IMR-90 (cell line): ENCODE measurements around the gene IRAK3. TPM values are rescaled to one million over a fixed set of nuclear protein-coding genes. Genes with fewer than 3 reads are reported as not detected.

Experiments
- ATAC-seq: fragments of 200-7000 bp; cut with Tn5 transposase; 2 replicates; pipeline ENCODE4 v1.9.1; 2020; ENCODE audit warnings: low read depth, mild to moderate bottlenecking, moderate library complexity
- BruUV-seq: library from RNA; stranded (reverse); fragments of 400-500 nt; replicated peaks from 2 replicates; lab custom pipeline; 2021; lab: Mats Ljungman, UMichigan
- CTCF ChIA-PET: fragments of 300-600 bp; formaldehyde crosslinking; extraction: SDS; loops from one replicate; lab custom pipeline; 2021; ENCODE audit warnings: antibody characterized with exemption; lab: Yijun Ruan, JAX
- POLR2A ChIA-PET: fragments of 300-600 bp; sonication (Branson Sonifier 250); formaldehyde crosslinking; loops from one replicate; lab custom pipeline; 2022; ENCODE audit warnings: antibody characterized with exemption; ENCODE audit not compliant: unreplicated experiment; lab: Charles Lee
- DNase-seq: peaks from one replicate; pipeline ENCODE4 v3.0.0; 2013
- H2AFZ ChIP-seq: replicated peaks from 2 replicates; pipeline ENCODE3; 2013; ENCODE audit warnings: low read length, mild to moderate bottlenecking; ENCODE audit not compliant: poor library complexity
- H2AK5ac ChIP-seq: 2 replicates; pipeline ENCODE4 v1.6.1; 2013; ENCODE audit warnings: low read depth, low read length, inconsistent platforms
- H2AK9ac ChIP-seq: replicated peaks from 2 replicates; pipeline ENCODE3; 2013; ENCODE audit warnings: mild to moderate bottlenecking, low read depth, low read length, moderate library complexity; ENCODE audit not compliant: poor library complexity
- H2BK120ac ChIP-seq: 2 replicates; pipeline ENCODE4 v1.6.1; 2013; ENCODE audit warnings: low read depth, low read length, inconsistent platforms
- H2BK15ac ChIP-seq: 3 replicates; pipeline ENCODE4 v1.6.1; 2013; ENCODE audit warnings: low read depth, low read length, inconsistent platforms
- H2BK20ac ChIP-seq: 2 replicates; pipeline ENCODE4 v1.6.1; 2013; ENCODE audit warnings: low read depth, mild to moderate bottlenecking, inconsistent platforms, low read length, moderate library complexity
- H2BK5ac ChIP-seq: 2 replicates; pipeline ENCODE4 v1.6.1; 2013; ENCODE audit warnings: mild to moderate bottlenecking, low read depth, low read length, inconsistent platforms; ENCODE audit not compliant: poor library complexity, severe bottlenecking
- H3K14ac ChIP-seq: replicated peaks from 2 replicates; pipeline ENCODE4 v1.6.1; 2013; ENCODE audit warnings: low read depth, low read length, inconsistent platforms
- H3K18ac ChIP-seq: 2 replicates; pipeline ENCODE4 v1.6.1; 2013; ENCODE audit warnings: low read depth, low read length, control low read depth
- H3K23ac ChIP-seq: 2 replicates; pipeline ENCODE4 v1.6.1; 2013; ENCODE audit warnings: low read depth, low read length, inconsistent platforms
- H3K27ac ChIP-seq: 2 replicates; pipeline ENCODE4 v1.5.1; 2013; ENCODE audit warnings: mild to moderate bottlenecking, control low read depth, low read length; ENCODE audit not compliant: insufficient read depth
- H3K27me3 ChIP-seq: 2 replicates; pipeline ENCODE4 v1.6.1; 2013; ENCODE audit warnings: low read length; ENCODE audit not compliant: control insufficient read depth, insufficient read depth
- H3K36me3 ChIP-seq: 2 replicates; pipeline ENCODE4 v1.6.1; 2013; ENCODE audit warnings: low read length, mixed read lengths; ENCODE audit not compliant: control insufficient read depth, insufficient read depth
- H3K4ac ChIP-seq: 2 replicates; pipeline ENCODE4 v1.6.1; 2013; ENCODE audit warnings: low read depth, low read length, inconsistent platforms
- H3K4me1 ChIP-seq: 2 replicates; pipeline ENCODE4 v1.6.1; 2013; ENCODE audit warnings: low read length, mixed read lengths; ENCODE audit not compliant: control insufficient read depth, insufficient read depth
- H3K4me2 ChIP-seq: 2 replicates; pipeline ENCODE4 v1.6.1; 2013; ENCODE audit warnings: low read depth, mild to moderate bottlenecking, control low read depth, low read length, moderate library complexity
- H3K4me3 ChIP-seq: 2 replicates; pipeline ENCODE4 v1.5.1; 2013; ENCODE audit warnings: low read depth, mild to moderate bottlenecking, control low read depth, low read length, moderate library complexity; ENCODE audit not compliant: insufficient read depth
- H3K56ac ChIP-seq: 2 replicates; pipeline ENCODE4 v1.6.1; 2013; ENCODE audit warnings: low read length, inconsistent platforms; ENCODE audit not compliant: insufficient read depth; ENCODE audit errors: extremely low read depth
- H3K79me1 ChIP-seq, 2 experiments: 2 replicates each; pipeline ENCODE4 v1.6.1; 2013; ENCODE audit warnings: low read length in 2 of 2, inconsistent platforms in 1 of 2, low read depth in 1 of 2
- H3K9ac ChIP-seq: 2 replicates; pipeline ENCODE4 v1.6.1; 2013; ENCODE audit warnings: low read depth, low read length, control low read depth
- H3K9me1 ChIP-seq: 2 replicates; pipeline ENCODE4 v1.6.1; 2013; ENCODE audit warnings: low read length, inconsistent platforms; ENCODE audit not compliant: insufficient read depth
- H3K9me3 ChIP-seq: 2 replicates; pipeline ENCODE4 v1.6.1; 2013; ENCODE audit warnings: low read length; ENCODE audit not compliant: control insufficient read depth, insufficient read depth
- H4K20me1 ChIP-seq: 2 replicates; pipeline ENCODE4 v1.6.1; 2013; ENCODE audit warnings: low read length, inconsistent platforms; ENCODE audit not compliant: insufficient read depth
- H4K5ac ChIP-seq: 2 replicates; pipeline ENCODE4 v1.6.1; 2013; ENCODE audit warnings: mild to moderate bottlenecking, low read depth, low read length, control low read depth
- H4K8ac ChIP-seq, 2 experiments: 2 replicates each; pipeline ENCODE4 v1.6.1; 2013; ENCODE audit warnings: low read depth in 2 of 2, low read length in 2 of 2, control low read depth in 1 of 2, inconsistent platforms in 1 of 2
- H4K91ac ChIP-seq: 2 replicates; pipeline ENCODE4 v1.6.1; 2013; ENCODE audit warnings: low read depth, low read length, inconsistent platforms; ENCODE audit not compliant: insufficient read depth
- BHLHE40 ChIP-seq: fragments of 150-350 bp; IDR thresholded peaks from 2 replicates; pipeline ENCODE4 v1.6.1; 2016; ENCODE audit warnings: mild to moderate bottlenecking, low read depth, low read length
- CEBPB ChIP-seq: IDR thresholded peaks from 2 replicates; pipeline ENCODE4 v1.6.1; 2012; ENCODE audit warnings: low read depth, low read length, improper control_type of control experiment
- CHD1 ChIP-seq: IDR thresholded peaks from 2 replicates; pipeline ENCODE4 v1.6.1; 2012; ENCODE audit warnings: low read depth, low read length, improper control_type of control experiment
- FOS ChIP-seq: fragments of 150-350 bp; IDR thresholded peaks from 2 replicates; pipeline ENCODE4 v1.6.1; 2016; ENCODE audit warnings: low read depth, low read length
- MAFK ChIP-seq: IDR thresholded peaks from 2 replicates; pipeline ENCODE4 v1.6.1; 2012; ENCODE audit warnings: low read depth, low read length, improper control_type of control experiment
- MAZ ChIP-seq: IDR thresholded peaks from 2 replicates; pipeline ENCODE4 v1.6.1; 2012; ENCODE audit warnings: low read depth, mild to moderate bottlenecking, low read length, improper control_type of control experiment, moderate library complexity, borderline replicate concordance
- MXI1 ChIP-seq: IDR thresholded peaks from 2 replicates; pipeline ENCODE4 v1.6.1; 2012; ENCODE audit warnings: low read depth, mild to moderate bottlenecking, low read length, moderate library complexity, borderline replicate concordance
- POLR2A ChIP-seq: IDR thresholded peaks from 2 replicates; pipeline ENCODE4 v1.6.1; 2012; ENCODE audit warnings: mild to moderate bottlenecking, low read depth, low read length
- RAD21 ChIP-seq: IDR thresholded peaks from 2 replicates; pipeline ENCODE4 v1.6.1; 2012; ENCODE audit warnings: low read length, improper control_type of control experiment
- RCOR1 ChIP-seq: IDR thresholded peaks from 2 replicates; pipeline ENCODE4 v1.6.1; 2012; ENCODE audit warnings: mild to moderate bottlenecking, low read length, improper control_type of control experiment; ENCODE audit not compliant: insufficient replicate concordance
- SMC3 ChIP-seq: fragments of 150-350 bp; IDR thresholded peaks from 2 replicates; pipeline ENCODE4 v1.6.1; 2016; ENCODE audit warnings: low read depth, mild to moderate bottlenecking, antibody characterized with exemption, low read length, moderate library complexity
- WGBS, 2 experiments: methylation state at CpG; one replicate each; pipeline versions ENCODE4 v1.1.5 to v1.1.7; 2013; ENCODE audit warnings: missing lambda C conversion rate in 2 of 2; ENCODE audit not compliant: insufficient read length in 1 of 2; ENCODE audit errors: extremely low coverage in 2 of 2; 5-methylcytosine and 5-hydroxymethylcytosine counted together
- dilution Hi-C: fragments of 300-500 bp; cut with HindIII; formaldehyde crosslinking; loops from one replicate; pipeline ENCODE4 v1.14.3; 2018; ENCODE audit warnings: low sequenced_read_pairs; ENCODE audit not compliant: unreplicated experiment
- in situ Hi-C: fragments of 300-500 bp; cut with MboI; formaldehyde crosslinking; loops from 3 replicates; pipeline ENCODE4 v1.14.3; 2019; ENCODE audit warnings: low sequenced_read_pairs, inconsistent platforms, mixed read lengths
- intact Hi-C: fragments of 100-400 bp; cut with micrococcal nuclease; formaldehyde crosslinking; loops from 2 replicates; pipeline ENCODE4 v1.10.0; 2022
- polyA plus RNA-seq, 3 experiments: library from polyadenylated mRNA; depleted of rRNA; stranded (reverse); fragments of >200 nt; gene quantifications; 2 replicates each; pipeline ENCODE4 v1.2.3, GENCODE V29; 2012; ENCODE audit warnings: low replicate concordance in 1 of 3
- total RNA-seq: library from RNA; depleted of rRNA; stranded (reverse); fragments of >200 nt; gene quantifications from 2 replicates; pipeline ENCODE4 v1.2.3, GENCODE V29; 2012
- TF ChIP-seq, protein P1 (sequence below): fragments of 150-350 bp; IDR thresholded peaks from 2 replicates; pipeline ENCODE4 v1.6.1; 2016; ENCODE audit warnings: low read depth, mild to moderate bottlenecking, low read length, moderate library complexity, borderline replicate concordance
- TF ChIP-seq, protein P2 (sequence below): fragments of 150-350 bp; IDR thresholded peaks from 2 replicates; pipeline ENCODE4 v1.6.1; 2017; ENCODE audit warnings: mild to moderate bottlenecking, antibody characterized with exemption, low read length, low read depth
- TF ChIP-seq, protein P3 (sequence below): conservative IDR thresholded peaks from 2 replicates; pipeline ENCODE4 v1.5.1; 2012; ENCODE audit warnings: mild to moderate bottlenecking, low read depth, low read length, improper control_type of control experiment

Gene IRAK3
- total and polyA plus RNA-seq, 2 of the 4 experiments (the other 2 are of a cell fraction), result 0.53 to 0.72 TPM

DNA sequence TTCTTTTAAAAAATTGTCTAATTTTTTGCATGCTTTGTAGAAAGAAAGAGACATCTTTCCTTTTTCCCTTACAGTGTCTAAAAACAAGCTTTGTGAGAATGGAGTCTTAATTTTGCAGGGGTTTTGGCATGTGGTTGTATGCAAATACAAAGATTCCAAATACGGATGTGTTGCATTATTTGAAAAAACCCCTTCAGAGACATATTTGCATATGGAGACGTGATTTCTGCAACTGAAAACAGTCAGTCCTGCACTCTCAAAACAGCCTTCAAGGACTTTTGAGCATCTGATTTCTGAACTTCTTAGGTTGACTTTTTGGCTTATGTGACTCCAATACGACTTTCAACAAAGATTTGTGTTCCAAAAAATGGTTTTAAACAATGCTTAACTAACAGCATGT is 7.8 kb downstream of the IRAK3 start:
- BruUV-seq, result no TSS peak
- no peak overlapping the region for H2BK20ac ChIP-seq
- H3K27ac ChIP-seq, result no peak overlapping the region
- H3K9ac ChIP-seq, result no peak overlapping the region
- no peak overlapping the region for H2BK15ac ChIP-seq
- no peak overlapping the region for H3K4me2 ChIP-seq
- WGBS, 2 experiments, result no CpG with 5 or more reads among the region's 3 CpGs
- H3K79me1 ChIP-seq, result no peaks in the 10 kb centered on the region
- H3K27me3 ChIP-seq, result no peaks in the 10 kb centered on the region
- dilution Hi-C loops (no loop called here), in situ Hi-C loops (no loop called here), intact Hi-C loops (no loop called here)
- no peak overlapping the region for H3K23ac ChIP-seq
- H2AFZ ChIP-seq, result no peak overlapping the region
- no peaks in the 10 kb centered on the region for H3K36me3 ChIP-seq
- H3K56ac ChIP-seq, result no peak overlapping the region
- no peak overlapping the region for H2AK9ac ChIP-seq
- no peak for DNase-seq
- H2BK120ac ChIP-seq, result no peak overlapping the region
- no peak overlapping the region for H3K4me3 ChIP-seq
- CTCF ChIA-PET, result interaction anchor here (0.6 to 0.9 kb wide), 2 partner anchors 11 to 16 kb away, joined by 3 to 6 read pairs; no protein-coding TSS in a partner anchor
- ATAC-seq, result no peak
- H2BK5ac ChIP-seq, result no peak overlapping the region
- no peak overlapping the region for H3K18ac ChIP-seq
- H2AK5ac ChIP-seq, result no peak overlapping the region
- no peak overlapping the region for H3K4ac ChIP-seq
- peaks cover 3% of the 10 kb centered on the region; the same call in 1 of the 2 replicates for H3K9me3 ChIP-seq
- no peak overlapping the region for H4K8ac ChIP-seq
- no peak overlapping the region for H4K5ac ChIP-seq
- no peaks in the 10 kb centered on the region for H3K9me1 ChIP-seq
- no peaks in the 10 kb centered on the region for H4K20me1 ChIP-seq
- H4K91ac ChIP-seq, result no peak overlapping the region
- no peak overlapping the region for H3K14ac ChIP-seq
- H3K4me1 ChIP-seq, result no peaks in the 10 kb centered on the region
- POLR2A ChIA-PET, result interaction anchor here (0.7 kb wide), 1 partner anchor 28 kb away, joined by 3 read pairs; no protein-coding TSS in a partner anchor
- TF ChIP-seq, protein P1, sequence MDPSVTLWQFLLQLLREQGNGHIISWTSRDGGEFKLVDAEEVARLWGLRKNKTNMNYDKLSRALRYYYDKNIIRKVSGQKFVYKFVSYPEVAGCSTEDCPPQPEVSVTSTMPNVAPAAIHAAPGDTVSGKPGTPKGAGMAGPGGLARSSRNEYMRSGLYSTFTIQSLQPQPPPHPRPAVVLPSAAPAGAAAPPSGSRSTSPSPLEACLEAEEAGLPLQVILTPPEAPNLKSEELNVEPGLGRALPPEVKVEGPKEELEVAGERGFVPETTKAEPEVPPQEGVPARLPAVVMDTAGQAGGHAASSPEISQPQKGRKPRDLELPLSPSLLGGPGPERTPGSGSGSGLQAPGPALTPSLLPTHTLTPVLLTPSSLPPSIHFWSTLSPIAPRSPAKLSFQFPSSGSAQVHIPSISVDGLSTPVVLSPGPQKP, result no peak
- TF ChIP-seq RAD21 (no peak), POLR2A (no peak), CEBPB (no peak), MAZ (no peak), BHLHE40 (no peak), SMC3 (no peak), RCOR1 (no peak), MXI1 (no peak), MAFK (no peak), CHD1 (no peak), FOS (no peak)
- TF ChIP-seq, protein P2, sequence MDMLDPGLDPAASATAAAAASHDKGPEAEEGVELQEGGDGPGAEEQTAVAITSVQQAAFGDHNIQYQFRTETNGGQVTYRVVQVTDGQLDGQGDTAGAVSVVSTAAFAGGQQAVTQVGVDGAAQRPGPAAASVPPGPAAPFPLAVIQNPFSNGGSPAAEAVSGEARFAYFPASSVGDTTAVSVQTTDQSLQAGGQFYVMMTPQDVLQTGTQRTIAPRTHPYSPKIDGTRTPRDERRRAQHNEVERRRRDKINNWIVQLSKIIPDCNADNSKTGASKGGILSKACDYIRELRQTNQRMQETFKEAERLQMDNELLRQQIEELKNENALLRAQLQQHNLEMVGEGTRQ, result no peak
- TF ChIP-seq, protein P3, sequence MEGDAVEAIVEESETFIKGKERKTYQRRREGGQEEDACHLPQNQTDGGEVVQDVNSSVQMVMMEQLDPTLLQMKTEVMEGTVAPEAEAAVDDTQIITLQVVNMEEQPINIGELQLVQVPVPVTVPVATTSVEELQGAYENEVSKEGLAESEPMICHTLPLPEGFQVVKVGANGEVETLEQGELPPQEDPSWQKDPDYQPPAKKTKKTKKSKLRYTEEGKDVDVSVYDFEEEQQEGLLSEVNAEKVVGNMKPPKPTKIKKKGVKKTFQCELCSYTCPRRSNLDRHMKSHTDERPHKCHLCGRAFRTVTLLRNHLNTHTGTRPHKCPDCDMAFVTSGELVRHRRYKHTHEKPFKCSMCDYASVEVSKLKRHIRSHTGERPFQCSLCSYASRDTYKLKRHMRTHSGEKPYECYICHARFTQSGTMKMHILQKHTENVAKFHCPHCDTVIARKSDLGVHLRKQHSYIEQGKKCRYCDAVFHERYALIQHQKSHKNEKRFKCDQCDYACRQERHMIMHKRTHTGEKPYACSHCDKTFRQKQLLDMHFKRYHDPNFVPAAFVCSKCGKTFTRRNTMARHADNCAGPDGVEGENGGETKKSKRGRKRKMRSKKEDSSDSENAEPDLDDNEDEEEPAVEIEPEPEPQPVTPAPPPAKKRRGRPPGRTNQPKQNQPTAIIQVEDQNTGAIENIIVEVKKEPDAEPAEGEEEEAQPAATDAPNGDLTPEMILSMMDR, result no peak
